ENCODE results near the gene PLA2G2D. TPM values are rescaled to one million over a fixed set of nuclear protein-coding genes. Genes with fewer than 3 reads are reported as not detected.

PLA2G2D gene
- total RNA-seq, 1 donor = not detected

DNA sequence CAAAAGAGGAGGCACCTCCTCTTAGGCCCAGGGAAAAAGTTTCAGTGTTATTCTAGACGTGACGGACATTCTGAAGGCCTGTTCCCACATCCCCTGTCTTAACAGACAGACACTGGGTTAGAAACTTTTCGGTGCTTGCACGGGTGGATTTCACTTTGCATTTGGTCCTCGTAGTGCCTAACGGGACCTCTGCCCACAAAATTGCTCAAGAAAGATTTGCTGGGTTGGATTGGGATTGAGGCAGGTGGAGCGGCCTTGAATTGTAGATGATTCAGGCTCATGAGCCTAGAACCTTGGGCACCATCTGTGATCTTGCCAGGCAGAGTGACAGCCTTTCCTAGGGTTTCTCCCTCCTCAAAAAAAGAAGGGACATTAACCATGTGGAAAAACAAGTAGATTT, 46.6 kb downstream of the PLA2G2D start:
- no peak overlapping the region for H3K4me3 ChIP-seq (ENCODE audit: low read depth, low read length)
- no peak for DNase-seq (ENCODE audit: low read depth)
- no peak for TF ChIP-seq CTCF (IDR thresholded peaks at IDR 0.05; ENCODE audit: insufficient read depth, low read depth, low read length)

GRCh38 chr1:20071416-20071815, 47.9 kb downstream of the PLA2G2D start:
- H3K4me3 ChIP-seq (ENCODE audit: low read depth, low read length) = no peak overlapping the region
- DNase-seq (ENCODE audit: low read depth) = no peak
- no peak for TF ChIP-seq CTCF (IDR thresholded peaks at IDR 0.05; ENCODE audit: insufficient read depth, low read depth, low read length)

- DNase-seq (ENCODE audit: low read depth) = no peak
- TF ChIP-seq CTCF (IDR thresholded peaks at IDR 0.05; ENCODE audit: insufficient read depth, low read depth, low read length) = no peak
- H3K4me3 ChIP-seq (ENCODE audit: low read depth, low read length) = no peak overlapping the region
Observed at GRCh38 chr1:20070357-20070756, 49.0 kb downstream of the PLA2G2D start.

GRCh38 chr1:20069874-20070273, 49.5 kb downstream of the PLA2G2D start, which contains the start of gene PLA2G5:
Gene PLA2G5, plus strand, starts transcription at chr1:20070194. Its CDS starts 14,637 bp downstream, at chr1:20084831.
- TF ChIP-seq CTCF (IDR thresholded peaks at IDR 0.05; ENCODE audit: insufficient read depth, low read depth, low read length) = no peak
- no peak within 1 kb of the TSS for H3K4me3 ChIP-seq (ENCODE audit: low read depth, low read length)
- peak; percentile 24 for DNase-seq (ENCODE audit: low read depth)

GRCh38 chr1:20068722-20069121, 50.6 kb downstream of the PLA2G2D start:
- no peak overlapping the region for H3K4me3 ChIP-seq (ENCODE audit: low read depth, low read length)
- no peak for DNase-seq (ENCODE audit: low read depth)
- no peak for TF ChIP-seq CTCF (IDR thresholded peaks at IDR 0.05; ENCODE audit: insufficient read depth, low read depth, low read length)

DNA sequence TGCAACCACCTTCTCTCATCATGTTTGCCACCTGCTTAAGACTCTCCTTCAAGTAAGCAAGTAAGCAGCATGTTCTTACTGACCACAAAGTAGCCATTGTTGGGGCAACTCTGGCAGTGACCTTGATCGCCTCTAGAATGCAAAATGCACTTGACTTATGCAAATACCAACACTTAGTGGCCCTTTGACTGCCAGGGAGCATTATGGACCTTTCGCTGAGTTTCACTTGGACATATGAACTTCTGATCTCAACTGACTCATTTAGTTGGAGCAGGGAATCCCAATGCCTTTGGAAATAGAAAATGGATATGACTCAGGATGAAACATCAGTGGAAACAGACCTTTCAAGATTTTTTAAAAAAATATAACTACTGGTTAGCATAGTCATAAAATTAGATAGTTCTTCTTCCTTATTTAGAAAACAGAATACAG, 55.5 kb downstream of the PLA2G2D start:
- H3K4me3 ChIP-seq (ENCODE audit: low read depth, low read length) = no peak overlapping the region
- peak; percentile 36 for DNase-seq (ENCODE audit: low read depth)
- TF ChIP-seq CTCF (IDR thresholded peaks at IDR 0.05; ENCODE audit: insufficient read depth, low read depth, low read length) = no peak

Other genes starting within 250 kb of the PLA2G2D start
- 3.5 and 13.4 TPM in 2 replicates for gene OTUD3, start 237.1 kb downstream of the PLA2G2D start, total RNA-seq
- not detected in 2 replicates for gene PLA2G2E, start 195.9 kb downstream of the PLA2G2D start, total RNA-seq
- gene PLA2G2A, start 139.9 kb downstream of the PLA2G2D start, total RNA-seq = not detected in 2 replicates
- gene PLA2G5, start 49.3 kb downstream of the PLA2G2D start, total RNA-seq = 0.32 TPM in 1 of 2 replicates, not detected in the other
- not detected in 2 replicates for gene PLA2G2F, start 19.8 kb upstream of the PLA2G2D start, total RNA-seq
- not detected in 2 replicates for gene UBXN10, start 66.6 kb upstream of the PLA2G2D start, total RNA-seq
- not detected in 2 replicates for gene PLA2G2C, start 67.0 kb upstream of the PLA2G2D start, total RNA-seq
- gene VWA5B1, start 171.3 kb upstream of the PLA2G2D start, total RNA-seq = not detected in 2 replicates

All from fibroblast of villous mesenchyme (primary cell).